OCI-LY1 (cell line): Measurements from ENCODE around the gene CDX2.

Source experiments
- EZH2 ChIP-seq: fragments of 200-600 bp; sonication (generic), shearing (Covaris generic); IDR thresholded peaks from 2 replicates; pipeline ENCODE4 v1.8.0; 2017; ENCODE audit warnings: borderline replicate concordance, mixed run types, mild to moderate bottlenecking, antibody characterized with exemption, low read length, moderate library complexity, mixed read lengths
- TF ChIP-seq, protein P1 (sequence below): fragments of 200-600 bp; sonication (generic), shearing (Covaris generic); IDR thresholded peaks from 2 replicates; pipeline ENCODE4 v1.5.1; 2017; ENCODE audit warnings: mild to moderate bottlenecking, antibody characterized with exemption, low read length, moderate library complexity, mixed read lengths

DNA sequence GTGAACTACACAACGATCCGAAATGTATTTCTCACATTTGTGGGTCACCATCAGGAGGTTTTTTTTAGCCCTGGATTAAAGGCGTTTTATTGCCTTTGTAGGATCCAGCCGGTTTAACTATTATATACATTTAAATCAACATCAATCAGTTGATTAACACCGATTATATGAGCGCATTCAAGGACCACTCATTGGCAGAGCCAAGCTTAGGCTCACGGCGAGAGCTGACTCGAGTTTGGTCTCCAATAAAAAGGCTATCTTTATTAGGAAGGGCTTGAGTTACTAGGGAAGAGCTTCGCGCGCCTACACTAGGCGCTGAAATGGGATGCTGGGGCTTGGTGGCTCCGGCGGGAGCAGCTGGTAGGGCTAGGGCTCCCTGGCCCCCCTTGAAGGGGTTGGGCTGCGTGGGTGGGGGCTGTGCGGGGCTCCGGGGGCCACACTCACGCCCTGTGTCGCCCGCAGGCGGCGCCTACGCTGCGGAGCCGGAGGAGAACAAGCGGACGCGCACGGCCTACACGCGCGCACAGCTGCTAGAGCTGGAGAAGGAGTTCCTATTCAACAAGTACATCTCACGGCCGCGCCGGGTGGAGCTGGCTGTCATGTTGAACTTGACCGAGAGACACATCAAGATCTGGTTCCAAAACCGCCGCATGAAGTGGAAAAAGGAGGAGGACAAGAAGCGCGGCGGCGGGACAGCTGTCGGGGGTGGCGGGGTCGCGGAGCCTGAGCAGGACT lies 45.2 kb downstream of the CDX2 start:
- TF ChIP-seq, protein P1, sequence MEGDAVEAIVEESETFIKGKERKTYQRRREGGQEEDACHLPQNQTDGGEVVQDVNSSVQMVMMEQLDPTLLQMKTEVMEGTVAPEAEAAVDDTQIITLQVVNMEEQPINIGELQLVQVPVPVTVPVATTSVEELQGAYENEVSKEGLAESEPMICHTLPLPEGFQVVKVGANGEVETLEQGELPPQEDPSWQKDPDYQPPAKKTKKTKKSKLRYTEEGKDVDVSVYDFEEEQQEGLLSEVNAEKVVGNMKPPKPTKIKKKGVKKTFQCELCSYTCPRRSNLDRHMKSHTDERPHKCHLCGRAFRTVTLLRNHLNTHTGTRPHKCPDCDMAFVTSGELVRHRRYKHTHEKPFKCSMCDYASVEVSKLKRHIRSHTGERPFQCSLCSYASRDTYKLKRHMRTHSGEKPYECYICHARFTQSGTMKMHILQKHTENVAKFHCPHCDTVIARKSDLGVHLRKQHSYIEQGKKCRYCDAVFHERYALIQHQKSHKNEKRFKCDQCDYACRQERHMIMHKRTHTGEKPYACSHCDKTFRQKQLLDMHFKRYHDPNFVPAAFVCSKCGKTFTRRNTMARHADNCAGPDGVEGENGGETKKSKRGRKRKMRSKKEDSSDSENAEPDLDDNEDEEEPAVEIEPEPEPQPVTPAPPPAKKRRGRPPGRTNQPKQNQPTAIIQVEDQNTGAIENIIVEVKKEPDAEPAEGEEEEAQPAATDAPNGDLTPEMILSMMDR: no peak
- no peak for TF ChIP-seq EZH2
